IMR-90 (cell line): ENCODE measurements around the gene OSBPL3. TPM values are rescaled to one million over a fixed set of nuclear protein-coding genes. Genes with fewer than 3 reads are reported as not detected.
A peak's percentile ranks its signal among the peaks of the same experiment; 100 is the strongest.

Experiments
- ATAC-seq: fragments of 200-7000 bp; cut with Tn5 transposase; 2 replicates; pipeline ENCODE4 v1.9.1; 2020; ENCODE audit warnings: low read depth, mild to moderate bottlenecking, moderate library complexity
- BruUV-seq: library from RNA; stranded (reverse); fragments of 400-500 nt; replicated peaks from 2 replicates; lab custom pipeline; 2021; lab: Mats Ljungman, UMichigan
- CTCF ChIA-PET: fragments of 300-600 bp; formaldehyde crosslinking; extraction: SDS; loops from one replicate; lab custom pipeline; 2021; ENCODE audit warnings: antibody characterized with exemption; lab: Yijun Ruan, JAX
- POLR2A ChIA-PET: fragments of 300-600 bp; sonication (Branson Sonifier 250); formaldehyde crosslinking; loops from one replicate; lab custom pipeline; 2022; ENCODE audit warnings: antibody characterized with exemption; ENCODE audit not compliant: unreplicated experiment; lab: Charles Lee
- DNase-seq: peaks from one replicate; pipeline ENCODE4 v3.0.0; 2013
- H2AFZ ChIP-seq: replicated peaks from 2 replicates; pipeline ENCODE3; 2013; ENCODE audit warnings: low read length, mild to moderate bottlenecking; ENCODE audit not compliant: poor library complexity
- H2AK5ac ChIP-seq: 2 replicates; pipeline ENCODE4 v1.6.1; 2013; ENCODE audit warnings: low read depth, low read length, inconsistent platforms
- H2AK9ac ChIP-seq: replicated peaks from 2 replicates; pipeline ENCODE3; 2013; ENCODE audit warnings: mild to moderate bottlenecking, low read depth, low read length, moderate library complexity; ENCODE audit not compliant: poor library complexity
- H2BK120ac ChIP-seq: 2 replicates; pipeline ENCODE4 v1.6.1; 2013; ENCODE audit warnings: low read depth, low read length, inconsistent platforms
- H2BK15ac ChIP-seq: 3 replicates; pipeline ENCODE4 v1.6.1; 2013; ENCODE audit warnings: low read depth, low read length, inconsistent platforms
- H2BK20ac ChIP-seq: 2 replicates; pipeline ENCODE4 v1.6.1; 2013; ENCODE audit warnings: low read depth, mild to moderate bottlenecking, inconsistent platforms, low read length, moderate library complexity
- H2BK5ac ChIP-seq: 2 replicates; pipeline ENCODE4 v1.6.1; 2013; ENCODE audit warnings: mild to moderate bottlenecking, low read depth, low read length, inconsistent platforms; ENCODE audit not compliant: poor library complexity, severe bottlenecking
- H3K14ac ChIP-seq: replicated peaks from 2 replicates; pipeline ENCODE4 v1.6.1; 2013; ENCODE audit warnings: low read depth, low read length, inconsistent platforms
- H3K18ac ChIP-seq: 2 replicates; pipeline ENCODE4 v1.6.1; 2013; ENCODE audit warnings: low read depth, low read length, control low read depth
- H3K23ac ChIP-seq: 2 replicates; pipeline ENCODE4 v1.6.1; 2013; ENCODE audit warnings: low read depth, low read length, inconsistent platforms
- H3K27ac ChIP-seq: 2 replicates; pipeline ENCODE4 v1.5.1; 2013; ENCODE audit warnings: mild to moderate bottlenecking, control low read depth, low read length; ENCODE audit not compliant: insufficient read depth
- H3K27me3 ChIP-seq: 2 replicates; pipeline ENCODE4 v1.6.1; 2013; ENCODE audit warnings: low read length; ENCODE audit not compliant: control insufficient read depth, insufficient read depth
- H3K36me3 ChIP-seq: 2 replicates; pipeline ENCODE4 v1.6.1; 2013; ENCODE audit warnings: low read length, mixed read lengths; ENCODE audit not compliant: control insufficient read depth, insufficient read depth
- H3K4ac ChIP-seq: 2 replicates; pipeline ENCODE4 v1.6.1; 2013; ENCODE audit warnings: low read depth, low read length, inconsistent platforms
- H3K4me1 ChIP-seq: 2 replicates; pipeline ENCODE4 v1.6.1; 2013; ENCODE audit warnings: low read length, mixed read lengths; ENCODE audit not compliant: control insufficient read depth, insufficient read depth
- H3K4me2 ChIP-seq: 2 replicates; pipeline ENCODE4 v1.6.1; 2013; ENCODE audit warnings: low read depth, mild to moderate bottlenecking, control low read depth, low read length, moderate library complexity
- H3K4me3 ChIP-seq: 2 replicates; pipeline ENCODE4 v1.5.1; 2013; ENCODE audit warnings: low read depth, mild to moderate bottlenecking, control low read depth, low read length, moderate library complexity; ENCODE audit not compliant: insufficient read depth
- H3K56ac ChIP-seq: 2 replicates; pipeline ENCODE4 v1.6.1; 2013; ENCODE audit warnings: low read length, inconsistent platforms; ENCODE audit not compliant: insufficient read depth; ENCODE audit errors: extremely low read depth
- H3K79me1 ChIP-seq, 2 experiments: 2 replicates each; pipeline ENCODE4 v1.6.1; 2013; ENCODE audit warnings: low read length in 2 of 2, inconsistent platforms in 1 of 2, low read depth in 1 of 2
- H3K9ac ChIP-seq: 2 replicates; pipeline ENCODE4 v1.6.1; 2013; ENCODE audit warnings: low read depth, low read length, control low read depth
- H3K9me1 ChIP-seq: 2 replicates; pipeline ENCODE4 v1.6.1; 2013; ENCODE audit warnings: low read length, inconsistent platforms; ENCODE audit not compliant: insufficient read depth
- H3K9me3 ChIP-seq: 2 replicates; pipeline ENCODE4 v1.6.1; 2013; ENCODE audit warnings: low read length; ENCODE audit not compliant: control insufficient read depth, insufficient read depth
- H4K20me1 ChIP-seq: 2 replicates; pipeline ENCODE4 v1.6.1; 2013; ENCODE audit warnings: low read length, inconsistent platforms; ENCODE audit not compliant: insufficient read depth
- H4K5ac ChIP-seq: 2 replicates; pipeline ENCODE4 v1.6.1; 2013; ENCODE audit warnings: mild to moderate bottlenecking, low read depth, low read length, control low read depth
- H4K8ac ChIP-seq, 2 experiments: 2 replicates each; pipeline ENCODE4 v1.6.1; 2013; ENCODE audit warnings: low read depth in 2 of 2, low read length in 2 of 2, control low read depth in 1 of 2, inconsistent platforms in 1 of 2
- H4K91ac ChIP-seq: 2 replicates; pipeline ENCODE4 v1.6.1; 2013; ENCODE audit warnings: low read depth, low read length, inconsistent platforms; ENCODE audit not compliant: insufficient read depth
- BHLHE40 ChIP-seq: fragments of 150-350 bp; IDR thresholded peaks from 2 replicates; pipeline ENCODE4 v1.6.1; 2016; ENCODE audit warnings: mild to moderate bottlenecking, low read depth, low read length
- CEBPB ChIP-seq: IDR thresholded peaks from 2 replicates; pipeline ENCODE4 v1.6.1; 2012; ENCODE audit warnings: low read depth, low read length, improper control_type of control experiment
- CHD1 ChIP-seq: IDR thresholded peaks from 2 replicates; pipeline ENCODE4 v1.6.1; 2012; ENCODE audit warnings: low read depth, low read length, improper control_type of control experiment
- FOS ChIP-seq: fragments of 150-350 bp; IDR thresholded peaks from 2 replicates; pipeline ENCODE4 v1.6.1; 2016; ENCODE audit warnings: low read depth, low read length
- MAZ ChIP-seq: IDR thresholded peaks from 2 replicates; pipeline ENCODE4 v1.6.1; 2012; ENCODE audit warnings: low read depth, mild to moderate bottlenecking, low read length, improper control_type of control experiment, moderate library complexity, borderline replicate concordance
- MXI1 ChIP-seq: IDR thresholded peaks from 2 replicates; pipeline ENCODE4 v1.6.1; 2012; ENCODE audit warnings: low read depth, mild to moderate bottlenecking, low read length, moderate library complexity, borderline replicate concordance
- RFX5 ChIP-seq: IDR thresholded peaks from 2 replicates; pipeline ENCODE4 v1.8.0; 2012; ENCODE audit warnings: low read depth, mild to moderate bottlenecking, low read length, moderate library complexity
- SMC3 ChIP-seq: fragments of 150-350 bp; IDR thresholded peaks from 2 replicates; pipeline ENCODE4 v1.6.1; 2016; ENCODE audit warnings: low read depth, mild to moderate bottlenecking, antibody characterized with exemption, low read length, moderate library complexity
- WGBS, 2 experiments: methylation state at CpG; one replicate each; pipeline versions ENCODE4 v1.1.5 to v1.1.7; 2013; ENCODE audit warnings: missing lambda C conversion rate in 2 of 2; ENCODE audit not compliant: insufficient read length in 1 of 2; ENCODE audit errors: extremely low coverage in 2 of 2; 5-methylcytosine and 5-hydroxymethylcytosine counted together
- dilution Hi-C: fragments of 300-500 bp; cut with HindIII; formaldehyde crosslinking; loops from one replicate; pipeline ENCODE4 v1.14.3; 2018; ENCODE audit warnings: low sequenced_read_pairs; ENCODE audit not compliant: unreplicated experiment
- in situ Hi-C: fragments of 300-500 bp; cut with MboI; formaldehyde crosslinking; loops from 3 replicates; pipeline ENCODE4 v1.14.3; 2019; ENCODE audit warnings: low sequenced_read_pairs, inconsistent platforms, mixed read lengths
- intact Hi-C: fragments of 100-400 bp; cut with micrococcal nuclease; formaldehyde crosslinking; loops from 2 replicates; pipeline ENCODE4 v1.10.0; 2022
- polyA plus RNA-seq, 3 experiments: library from polyadenylated mRNA; depleted of rRNA; stranded (reverse); fragments of >200 nt; gene quantifications; 2 replicates each; pipeline ENCODE4 v1.2.3, GENCODE V29; 2012; ENCODE audit warnings: low replicate concordance in 1 of 3
- total RNA-seq: library from RNA; depleted of rRNA; stranded (reverse); fragments of >200 nt; gene quantifications from 2 replicates; pipeline ENCODE4 v1.2.3, GENCODE V29; 2012
- TF ChIP-seq, protein P1 (sequence below): fragments of 150-350 bp; IDR thresholded peaks from 2 replicates; pipeline ENCODE4 v1.6.1; 2017; ENCODE audit warnings: mild to moderate bottlenecking, antibody characterized with exemption, low read length, low read depth

The OSBPL3 gene
- total and polyA plus RNA-seq, 2 of the 4 experiments (the other 2 are of a cell fraction) = 18.0 to 29.9 TPM

DNA sequence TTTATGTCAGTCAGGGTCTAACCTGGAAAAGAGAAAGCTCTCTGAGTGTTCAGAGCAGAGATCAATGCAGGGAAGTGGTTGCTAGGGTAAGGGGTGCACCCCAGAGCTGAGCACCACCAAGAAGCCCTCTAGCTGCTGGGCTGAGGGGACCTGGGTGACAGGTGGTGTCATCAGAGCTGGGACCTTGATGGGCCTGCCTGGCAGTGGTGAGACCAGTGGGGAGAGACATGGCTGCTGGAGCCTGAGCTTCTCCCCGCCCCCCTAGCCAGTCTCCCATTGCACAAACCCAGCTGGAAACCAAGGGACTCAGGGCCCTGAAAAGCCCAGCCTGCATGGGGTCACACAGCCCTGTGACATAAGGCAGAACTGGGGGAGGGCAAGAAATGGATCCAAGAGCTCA is 49.1 kb upstream of the OSBPL3 start (continued):
- no peak for TF ChIP-seq FOS
- TF ChIP-seq SMC3 = no peak
- TF ChIP-seq RFX5 = no peak

DNA sequence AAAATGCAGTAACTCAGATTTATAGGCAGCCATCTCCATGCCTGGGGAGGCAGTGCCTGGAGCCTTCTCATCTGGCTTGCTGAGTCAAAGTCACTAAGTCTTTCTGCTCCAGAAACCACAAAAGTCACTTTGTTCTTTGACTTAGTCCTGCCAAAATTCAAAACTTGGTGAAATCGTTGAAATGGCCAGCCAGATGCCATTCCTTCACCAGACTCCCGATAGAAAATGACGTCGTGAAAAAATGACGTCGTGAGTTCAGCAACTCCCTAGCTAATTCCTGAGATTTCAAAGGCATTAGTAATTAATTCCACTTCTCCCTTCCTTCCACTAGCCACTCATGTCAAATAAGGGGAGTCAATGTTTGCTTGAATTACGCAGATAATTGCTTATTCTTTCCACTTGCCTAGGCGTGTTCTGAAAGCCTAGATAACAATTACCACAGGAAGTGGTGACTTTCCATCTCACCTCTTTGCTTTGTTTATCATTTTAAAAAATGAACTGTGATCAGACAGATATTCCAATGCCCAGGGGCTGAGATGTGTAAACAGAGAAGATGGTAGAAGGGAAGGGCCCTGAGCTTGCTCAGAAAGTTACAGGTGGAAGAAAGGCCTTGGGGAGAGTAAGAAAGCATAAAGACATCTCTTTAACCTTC is 48.5 kb upstream of the OSBPL3 start:
- peak; percentile 96 for DNase-seq
- H3K9me3 ChIP-seq = no peaks in the 10 kb centered on the region
- BruUV-seq = no TSS peak
- H3K18ac ChIP-seq = peak overlapping the region; percentile 79
- peak overlapping the region; percentile 91 for H2AK5ac ChIP-seq
- 0% methylated on average over 6 of the region's 8 CpGs; no CpG with 5 or more reads in 1 of the 2 experiments for WGBS, 2 experiments
- intact Hi-C loops = no loop called here
- H4K5ac ChIP-seq = peak overlapping the region; percentile 90
- H3K14ac ChIP-seq = peak overlapping the region; percentile 89
- H3K4me3 ChIP-seq = no peak overlapping the region
- peak overlapping the region; percentile 91 to 93 for H4K8ac ChIP-seq
- H3K79me1 ChIP-seq = peaks cover 6 to 18% of the 10 kb centered on the region in 2 experiments; a peak in 3 of 4 replicates
- no peaks in the 10 kb centered on the region for H3K27me3 ChIP-seq
- H3K4ac ChIP-seq = peak overlapping the region; percentile 94
- peak; percentile 36 for ATAC-seq
- H2BK5ac ChIP-seq = peak overlapping the region; percentile 85
- peak overlapping the region; percentile 96 for H2BK120ac ChIP-seq
- peak overlapping the region; percentile 8 for H3K9ac ChIP-seq
- no peaks in the 10 kb centered on the region for H4K20me1 ChIP-seq
- peak overlapping the region; percentile 88 for H3K27ac ChIP-seq
- peak overlapping the region; percentile 5; the same call in 1 of the 2 replicates for H3K4me2 ChIP-seq
- dilution Hi-C loops = no loop called here
- in situ Hi-C loops = no loop called here
- peak overlapping the region; percentile 63 for H2AFZ ChIP-seq
- peak overlapping the region; percentile 97 for H2BK20ac ChIP-seq
- peak overlapping the region; percentile 25 for H2AK9ac ChIP-seq
- TF ChIP-seq CEBPB = no peak
- no peak for TF ChIP-seq RFX5
- TF ChIP-seq SMC3 = no peak
- TF ChIP-seq, protein P1, sequence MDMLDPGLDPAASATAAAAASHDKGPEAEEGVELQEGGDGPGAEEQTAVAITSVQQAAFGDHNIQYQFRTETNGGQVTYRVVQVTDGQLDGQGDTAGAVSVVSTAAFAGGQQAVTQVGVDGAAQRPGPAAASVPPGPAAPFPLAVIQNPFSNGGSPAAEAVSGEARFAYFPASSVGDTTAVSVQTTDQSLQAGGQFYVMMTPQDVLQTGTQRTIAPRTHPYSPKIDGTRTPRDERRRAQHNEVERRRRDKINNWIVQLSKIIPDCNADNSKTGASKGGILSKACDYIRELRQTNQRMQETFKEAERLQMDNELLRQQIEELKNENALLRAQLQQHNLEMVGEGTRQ = no peak
- TF ChIP-seq MXI1 = no peak
- TF ChIP-seq BHLHE40 = 0 out of 2 replicates have a peak, but pooled peaks have one; percentile 33
- peak; percentile 46 for TF ChIP-seq FOS
- TF ChIP-seq MAZ = no peak
- no peak for TF ChIP-seq CHD1
- H4K91ac ChIP-seq = peak overlapping the region; percentile 97
- peak overlapping the region; percentile 90 for H3K23ac ChIP-seq
- peaks cover 22% of the 10 kb centered on the region for H3K9me1 ChIP-seq
- POLR2A ChIA-PET = no interaction called here
- peak overlapping the region; percentile 42; the same call in 1 of the 2 replicates for H3K56ac ChIP-seq
- no peaks in the 10 kb centered on the region for H3K36me3 ChIP-seq
- H2BK15ac ChIP-seq = peak overlapping the region; percentile 99
- CTCF ChIA-PET = interaction anchor here (0.7 to 1.7 kb wide), 3 partner anchors 15 to 47 kb away, joined by 3 to 6 read pairs (median 5); no protein-coding TSS in a partner anchor
- H3K4me1 ChIP-seq = peaks cover 30% of the 10 kb centered on the region
